Measurements from ENCODE around the gene CCDC93.
"Not testable (repeated sequence)": the region's sequence is repeated elsewhere in the genome, so short reads cannot be mapped to it uniquely, and the experiment has no call there.

CCDC93 gene

DNA sequence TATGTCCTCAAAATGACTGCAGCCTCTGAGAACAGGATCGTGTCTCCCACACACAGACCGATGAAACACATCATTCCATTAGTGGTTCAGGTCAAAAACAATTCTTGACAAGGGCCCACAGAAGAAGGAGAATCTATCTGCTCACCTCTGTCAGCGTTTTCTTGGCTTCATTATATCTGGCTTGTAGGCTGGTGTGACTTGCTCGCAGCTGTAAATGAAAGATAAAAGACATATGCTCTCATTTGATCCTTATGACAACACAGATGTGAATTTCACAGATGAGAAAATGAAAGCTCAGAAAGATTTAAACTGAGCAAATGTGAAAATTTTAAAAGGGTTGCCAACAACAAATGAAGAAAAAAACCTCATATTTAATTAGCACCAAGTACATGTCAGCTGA lies 61.6 kb downstream of the CCDC93 start:
- no peak for DNase-seq

DNA sequence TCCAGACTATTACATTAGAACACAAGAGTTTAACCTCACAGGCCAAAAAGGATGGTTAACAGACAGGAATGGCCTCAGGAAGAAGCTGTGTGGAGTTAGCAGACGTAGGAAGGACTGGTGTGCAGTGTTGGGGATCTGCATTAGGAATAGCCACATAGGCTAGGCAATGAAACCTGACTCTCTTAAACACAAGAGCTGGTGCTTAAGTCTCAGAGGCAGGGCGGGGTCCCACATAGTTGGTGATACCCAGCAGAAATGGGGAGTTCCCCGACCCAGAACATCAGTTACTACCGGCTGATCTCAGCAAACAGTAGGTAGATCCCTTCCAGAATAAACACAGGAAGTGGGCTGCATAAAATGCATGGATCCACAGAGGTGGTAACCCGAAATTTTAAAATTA lies 64.1 kb downstream of the CCDC93 start:
- DNase-seq: no peak

DNA sequence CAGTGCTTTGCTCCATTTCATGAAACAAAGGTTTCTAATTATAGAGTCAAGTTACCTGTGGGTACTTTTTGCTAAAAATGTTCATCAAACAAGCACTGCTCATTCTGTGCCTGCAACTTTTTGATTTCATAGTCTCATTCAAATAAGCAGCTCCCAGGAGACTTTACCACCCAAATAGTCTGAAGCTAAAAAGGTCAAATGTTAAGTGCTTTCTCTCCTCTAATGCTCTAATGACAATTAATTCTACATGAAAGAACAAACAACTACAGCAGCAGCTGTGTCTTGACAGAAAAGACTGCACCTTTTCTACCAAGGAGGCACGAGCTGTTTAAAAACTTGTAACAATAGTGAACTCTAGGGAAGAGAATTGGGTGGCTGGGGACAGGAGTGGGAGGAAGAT lies 65.3 kb downstream of the CCDC93 start:
- no peak for DNase-seq

DNA sequence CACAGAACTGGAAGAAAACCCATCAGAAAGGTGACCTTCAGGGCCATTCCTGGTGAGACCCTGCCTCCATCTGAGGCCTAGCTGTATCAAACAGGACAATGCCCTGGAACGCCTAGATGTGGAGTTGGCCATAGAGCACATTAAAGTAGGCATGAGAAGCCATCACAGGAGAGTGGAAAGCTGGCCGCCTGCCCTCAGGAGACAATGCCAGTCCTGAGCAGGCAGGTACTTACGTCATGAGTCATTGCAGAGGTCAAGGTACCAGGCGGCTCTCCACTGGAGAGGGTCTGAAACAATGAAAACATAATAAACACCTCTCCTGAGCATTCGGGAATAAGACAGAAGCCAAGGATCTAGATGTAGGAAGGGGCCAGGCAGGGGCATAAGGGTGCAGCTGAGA lies 68.6 kb downstream of the CCDC93 start:
- no peak for DNase-seq

DNA sequence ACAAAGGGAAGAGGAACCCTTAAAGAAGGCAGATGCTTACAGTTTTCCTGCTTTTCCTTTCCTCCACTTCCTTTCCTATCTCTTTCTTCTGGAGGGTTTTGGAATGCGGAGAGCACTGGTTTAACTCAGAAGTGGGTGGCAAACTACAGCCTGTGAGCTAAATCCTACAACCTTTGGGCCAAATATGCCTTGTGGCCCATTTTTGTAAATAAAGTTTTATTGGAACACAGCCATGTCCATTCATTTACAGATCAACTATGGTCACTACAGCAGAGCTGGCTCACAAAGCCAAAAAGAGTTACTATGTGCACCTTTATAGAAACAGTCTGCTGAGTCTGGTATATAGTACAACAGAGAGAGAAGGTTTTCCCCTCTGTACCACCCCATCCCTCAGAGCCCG lies 69.1 kb downstream of the CCDC93 start:
- DNase-seq: no peak

DNA sequence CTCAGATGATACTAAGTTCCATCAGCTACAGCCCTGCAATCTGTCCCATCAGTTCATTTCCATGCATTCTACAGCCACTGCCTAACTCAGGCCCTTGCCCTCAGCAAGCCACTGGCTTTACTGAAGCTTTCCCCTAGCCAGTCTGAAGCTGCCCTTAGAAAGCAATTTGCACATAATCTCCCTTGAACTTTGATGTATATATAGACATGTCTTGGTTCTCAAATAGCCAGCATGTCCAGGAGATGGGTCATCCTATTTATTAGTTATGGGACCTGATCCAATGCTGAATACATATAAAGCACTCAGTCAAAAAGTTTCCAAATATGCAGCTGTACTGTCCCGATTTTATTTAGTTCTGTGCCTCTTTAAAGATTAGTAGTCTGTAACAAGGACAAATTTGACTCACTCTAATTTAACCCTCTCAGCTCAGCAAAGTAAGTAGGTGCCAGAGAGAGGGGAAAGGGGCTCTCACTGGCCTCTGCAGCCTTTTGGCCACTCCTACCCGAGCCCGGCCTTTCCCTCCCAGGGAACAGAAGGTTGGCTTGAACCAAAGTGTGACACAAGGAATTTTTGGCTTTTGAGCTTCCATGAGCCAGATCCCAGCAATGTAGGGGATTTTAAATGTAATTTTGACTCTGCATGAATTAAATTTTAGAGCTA lies 70.7 kb downstream of the CCDC93 start:
- DNase-seq: no peak

DNA sequence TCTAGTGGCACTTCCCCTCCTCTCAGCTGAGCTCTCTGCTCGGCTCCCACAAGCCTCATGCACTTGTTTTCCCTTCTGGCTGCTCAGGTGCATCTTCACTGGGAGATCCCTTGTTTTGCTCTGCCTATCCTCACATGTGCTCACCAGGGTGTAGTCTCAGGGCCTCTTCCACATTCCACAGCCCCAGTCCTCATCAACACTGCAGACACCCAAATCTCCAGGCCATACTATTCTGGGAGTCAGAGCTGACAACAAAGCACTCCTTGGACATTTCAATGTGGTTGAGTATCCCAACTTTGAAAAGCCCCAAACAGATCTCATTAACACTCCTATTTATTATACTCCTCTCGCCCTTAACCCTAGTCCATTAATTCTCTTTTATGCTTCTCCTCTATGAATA lies 71.3 kb downstream of the CCDC93 start:
- no peak for DNase-seq

DNA sequence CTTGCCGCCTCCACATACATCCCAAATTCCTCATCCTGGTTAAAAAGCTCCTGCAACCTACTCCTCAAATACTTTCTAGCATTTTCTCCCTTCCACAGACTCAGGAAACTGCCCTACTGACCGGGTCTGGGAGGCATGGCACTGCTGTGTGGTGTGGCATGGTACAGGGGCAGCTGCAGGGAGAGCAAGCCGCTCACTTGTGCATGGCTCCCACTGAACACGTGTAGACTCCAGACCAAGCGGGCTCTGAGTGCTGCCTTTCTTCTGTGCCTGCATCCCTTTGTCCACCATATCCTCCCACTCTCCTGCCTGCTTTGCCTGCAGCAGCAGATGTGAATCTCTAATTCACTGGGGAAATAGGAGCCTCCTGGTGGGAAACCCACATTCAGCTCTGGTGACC lies 72.2 kb downstream of the CCDC93 start:
- DNase-seq: no peak

DNA sequence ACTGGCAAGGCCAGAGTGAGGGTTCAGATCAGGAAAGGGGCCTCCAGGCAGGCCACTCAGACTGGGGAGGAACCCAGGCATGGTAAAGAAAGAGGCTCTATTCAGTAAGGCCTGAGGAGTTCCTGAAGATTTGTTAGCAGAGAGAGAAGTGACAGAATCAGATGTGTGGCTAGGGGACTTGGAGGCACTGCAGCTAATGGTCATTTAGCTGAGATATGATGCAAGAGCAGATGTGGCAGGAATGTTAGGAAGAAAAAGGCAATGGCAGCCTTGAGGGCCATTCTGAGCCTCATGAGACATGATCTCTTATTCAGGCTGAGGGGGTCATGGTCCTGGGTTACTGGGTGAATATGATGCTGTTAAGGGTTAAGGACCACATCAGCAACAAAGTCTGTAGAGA lies 73.4 kb downstream of the CCDC93 start:
- DNase-seq: no peak

DNA sequence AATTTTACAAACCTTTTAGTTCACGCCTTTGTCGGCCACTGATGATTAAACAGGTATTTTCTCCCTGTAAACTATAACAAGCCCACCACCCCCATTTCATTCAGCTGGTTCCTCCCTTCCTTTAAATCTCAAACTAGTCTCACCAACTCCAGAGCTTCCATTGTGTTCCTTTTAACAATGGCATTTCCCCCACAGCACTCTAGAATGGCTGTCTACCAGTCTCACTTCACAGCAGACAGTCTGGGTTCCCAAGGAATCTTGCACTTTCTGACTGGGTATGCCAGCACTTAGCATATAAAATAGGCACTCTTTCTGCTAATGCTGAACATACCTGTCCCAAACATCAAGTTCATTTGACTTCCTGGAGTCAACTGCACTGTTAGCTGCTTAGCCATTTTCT lies 75.3 kb downstream of the CCDC93 start:
- DNase-seq: no peak

DNA sequence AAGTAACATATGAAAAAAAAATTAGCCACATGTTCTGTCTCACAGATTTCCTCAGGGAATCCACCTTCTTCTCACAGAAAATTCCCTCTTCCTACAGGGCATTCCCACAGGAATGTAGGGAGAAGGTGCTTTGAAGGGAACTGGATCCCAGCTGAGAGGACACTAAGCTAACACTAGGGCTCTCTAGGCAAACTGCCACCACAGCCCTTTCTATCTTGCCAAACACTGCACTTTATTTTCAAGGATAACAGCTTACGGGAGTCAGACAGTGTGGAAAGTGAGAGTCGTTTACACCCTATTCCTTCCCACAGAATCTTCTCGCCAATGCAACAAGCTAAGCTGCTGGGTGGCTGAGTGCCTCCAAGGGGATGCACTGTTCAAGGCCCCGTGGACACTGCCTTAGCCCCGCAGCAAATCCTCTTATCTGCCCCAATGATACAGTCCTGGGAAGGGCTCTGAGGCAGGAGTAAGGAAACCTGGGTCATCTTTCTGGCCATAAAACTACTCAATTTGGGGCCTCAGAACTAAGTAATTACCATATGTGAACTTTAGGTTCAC lies 76.9 kb downstream of the CCDC93 start:
- no peak for DNase-seq

DNA sequence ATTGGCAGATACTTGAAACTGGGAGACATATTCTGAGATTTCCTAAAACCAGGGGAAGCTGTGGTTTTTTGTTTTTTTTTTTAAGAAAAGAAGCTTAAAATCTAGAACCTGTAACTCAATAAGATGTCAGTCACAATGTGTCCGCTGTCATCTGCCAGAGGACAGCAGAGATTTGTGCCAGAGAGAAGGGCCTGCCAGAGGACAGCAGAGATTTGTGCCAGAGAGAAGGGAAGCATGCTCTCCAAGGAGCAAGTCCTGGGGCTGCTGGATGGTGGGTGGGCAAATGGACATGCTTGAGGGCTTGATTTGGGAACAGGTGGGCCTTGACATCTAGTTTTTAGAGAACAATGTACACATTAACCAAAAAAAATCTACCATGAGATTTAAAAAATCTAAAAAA lies 77.9 kb downstream of the CCDC93 start:
- DNase-seq: no peak

DNA sequence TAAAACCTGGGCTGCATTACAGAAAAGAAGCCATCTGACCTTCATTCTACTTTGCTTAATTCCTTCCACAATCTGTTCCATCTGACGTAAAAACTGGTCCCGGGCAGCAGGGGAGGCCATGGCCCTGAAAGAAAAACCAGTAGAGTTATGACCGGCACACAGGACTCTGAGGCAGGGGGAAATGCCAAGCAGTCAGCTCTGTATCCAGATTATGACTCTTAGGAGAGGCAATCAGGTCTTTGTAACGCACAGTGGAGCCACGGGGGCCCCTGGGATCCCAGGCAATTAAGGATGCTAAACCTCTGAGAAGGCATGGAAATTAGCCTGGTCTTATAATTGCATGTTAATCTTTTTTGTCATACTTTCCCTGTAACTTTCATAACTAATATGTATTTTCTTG lies 78.4 kb downstream of the CCDC93 start:
- DNase-seq: no peak

DNA sequence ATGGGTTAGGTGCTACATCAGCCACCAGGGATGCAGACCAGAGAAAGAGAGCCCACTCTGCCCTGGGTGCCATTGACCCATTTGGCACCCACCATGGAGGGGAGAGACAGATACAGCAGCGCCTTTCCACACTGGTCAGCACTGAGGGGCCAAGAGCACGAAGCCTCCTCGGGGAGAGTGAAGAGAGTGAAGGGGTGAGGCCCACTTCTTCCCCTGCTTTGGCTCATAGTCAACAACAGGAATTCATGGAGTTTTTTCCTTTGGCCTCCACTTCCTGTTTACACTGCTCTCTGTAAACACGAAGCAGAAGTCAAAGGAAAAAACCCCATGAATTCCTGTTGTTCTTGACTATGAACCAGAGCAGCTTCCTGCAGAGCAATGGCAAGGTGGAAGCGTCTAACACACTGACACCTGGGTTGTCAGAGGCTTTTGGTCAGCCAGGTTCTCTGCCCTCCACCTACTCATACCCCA lies 80.0 kb downstream of the CCDC93 start:
- no peak for DNase-seq

DNA sequence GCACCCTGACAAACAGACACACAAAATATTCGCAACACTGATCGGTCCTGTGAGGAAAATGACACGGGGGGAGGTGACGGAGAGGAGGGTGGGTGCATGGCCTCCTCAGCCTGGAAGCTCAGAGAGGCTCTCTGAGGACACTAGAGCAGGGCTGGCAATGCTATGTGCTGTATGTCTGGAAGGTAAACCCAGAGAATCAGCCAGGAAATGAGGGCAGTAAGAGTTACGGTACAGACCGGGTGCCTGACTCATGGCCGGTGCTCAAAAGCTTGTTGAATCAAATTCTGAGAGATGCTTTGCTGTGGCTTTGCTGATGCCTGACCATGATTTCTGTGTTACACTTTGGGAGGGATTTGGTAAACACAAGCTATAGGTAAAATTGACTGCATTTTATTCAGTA lies 81.9 kb downstream of the CCDC93 start:
- DNase-seq: no peak

DNA sequence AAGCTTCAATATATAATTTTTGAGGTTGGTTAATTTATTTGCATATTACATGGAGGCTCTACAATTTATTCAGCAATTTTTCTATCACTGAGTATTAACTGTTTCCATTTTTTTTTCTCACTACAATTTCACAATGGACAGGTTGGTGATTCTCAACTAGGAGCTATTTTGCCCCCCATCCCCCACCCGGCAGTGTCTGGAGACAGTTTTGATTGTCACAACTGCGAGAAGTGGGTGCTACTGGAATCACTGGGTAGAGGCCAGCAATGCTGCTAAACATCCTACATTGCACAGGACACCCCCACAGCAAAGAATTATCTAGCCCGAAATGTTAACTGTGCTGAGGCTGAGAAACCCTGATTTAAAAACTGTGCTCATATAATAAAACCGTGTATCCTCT lies 82.6 kb downstream of the CCDC93 start:
- DNase-seq: no peak

DNA sequence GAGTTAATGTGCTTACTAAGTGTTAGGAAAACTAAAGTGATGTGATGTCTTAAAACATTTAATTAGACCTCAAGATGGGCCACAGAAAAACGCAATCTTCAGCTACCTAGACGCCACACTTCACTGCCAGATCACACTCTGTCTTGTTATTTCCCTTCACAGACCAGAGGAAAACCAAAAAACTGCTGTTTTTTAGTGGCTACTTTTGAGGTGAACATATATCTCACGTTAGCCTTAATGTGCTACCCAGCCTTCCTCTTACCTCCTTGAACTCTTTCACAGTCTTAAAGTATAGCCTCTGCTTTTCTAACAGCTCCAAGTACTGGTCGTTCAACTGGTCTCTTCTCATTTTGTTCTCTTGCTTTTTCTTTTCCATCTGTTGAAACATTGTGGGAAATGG lies 83.1 kb downstream of the CCDC93 start:
- DNase-seq: no peak

DNA sequence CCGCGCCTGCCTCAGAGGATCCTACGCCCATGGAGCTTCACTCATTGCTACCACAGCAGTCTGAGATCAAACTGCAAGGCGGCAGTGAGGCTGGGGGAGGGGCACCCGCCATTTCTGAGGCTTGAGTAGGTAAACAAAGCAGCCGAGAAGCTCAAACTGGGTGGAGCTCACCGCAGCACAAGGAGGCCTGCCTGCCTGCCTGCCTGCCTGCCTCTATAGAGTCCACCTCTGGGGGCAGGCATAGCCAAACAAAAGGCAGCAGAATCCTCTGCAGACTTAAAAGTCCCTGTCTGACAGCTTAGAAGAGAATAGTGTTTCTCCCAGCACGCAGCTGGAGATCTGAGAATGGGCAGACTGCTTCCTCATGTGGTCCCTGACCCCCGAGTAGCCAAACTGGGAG lies 90.4 kb downstream of the CCDC93 start:
- DNase-seq: not testable (repeated sequence)

DNA sequence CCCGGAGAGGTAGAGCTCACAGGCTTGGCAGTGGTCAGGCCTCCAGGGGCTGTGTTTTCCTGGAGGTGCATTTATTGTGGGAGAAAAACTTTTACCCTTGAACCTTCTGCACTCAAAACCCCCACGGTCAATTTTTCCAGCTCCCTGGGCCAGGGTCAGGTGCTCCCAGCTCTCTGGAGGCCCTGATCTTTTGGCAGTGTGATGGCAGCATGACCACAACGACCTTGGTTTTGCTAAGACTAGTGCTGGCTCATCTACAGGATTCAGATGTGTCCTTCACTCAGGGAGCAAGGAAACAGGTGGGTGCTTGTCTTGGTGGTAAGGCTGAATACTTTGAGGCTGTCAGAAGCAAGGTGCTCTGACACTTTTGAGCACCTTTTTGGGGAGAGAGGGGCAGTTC lies 92.3 kb downstream of the CCDC93 start:
- DNase-seq: no peak

DNA sequence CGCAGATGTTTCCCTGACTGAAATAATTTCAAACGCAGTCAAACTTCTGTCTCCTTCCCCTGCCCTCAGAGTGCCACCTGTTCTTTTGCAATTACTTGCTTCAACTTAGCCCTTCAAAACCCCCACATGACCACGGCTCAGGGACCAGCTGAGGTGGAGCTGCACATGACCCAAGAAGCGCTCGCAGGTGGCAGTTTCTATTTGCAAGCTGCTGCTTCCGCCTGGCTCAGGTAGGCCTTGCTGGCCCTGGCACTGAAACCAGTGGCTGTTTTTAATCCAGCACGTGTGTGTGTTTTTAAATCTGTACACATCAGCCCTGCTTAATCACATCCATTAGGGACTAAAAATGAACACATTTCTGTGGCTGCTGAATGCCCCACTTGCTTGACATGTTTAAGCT lies 95.3 kb downstream of the CCDC93 start:
- DNase-seq: no peak

DNA sequence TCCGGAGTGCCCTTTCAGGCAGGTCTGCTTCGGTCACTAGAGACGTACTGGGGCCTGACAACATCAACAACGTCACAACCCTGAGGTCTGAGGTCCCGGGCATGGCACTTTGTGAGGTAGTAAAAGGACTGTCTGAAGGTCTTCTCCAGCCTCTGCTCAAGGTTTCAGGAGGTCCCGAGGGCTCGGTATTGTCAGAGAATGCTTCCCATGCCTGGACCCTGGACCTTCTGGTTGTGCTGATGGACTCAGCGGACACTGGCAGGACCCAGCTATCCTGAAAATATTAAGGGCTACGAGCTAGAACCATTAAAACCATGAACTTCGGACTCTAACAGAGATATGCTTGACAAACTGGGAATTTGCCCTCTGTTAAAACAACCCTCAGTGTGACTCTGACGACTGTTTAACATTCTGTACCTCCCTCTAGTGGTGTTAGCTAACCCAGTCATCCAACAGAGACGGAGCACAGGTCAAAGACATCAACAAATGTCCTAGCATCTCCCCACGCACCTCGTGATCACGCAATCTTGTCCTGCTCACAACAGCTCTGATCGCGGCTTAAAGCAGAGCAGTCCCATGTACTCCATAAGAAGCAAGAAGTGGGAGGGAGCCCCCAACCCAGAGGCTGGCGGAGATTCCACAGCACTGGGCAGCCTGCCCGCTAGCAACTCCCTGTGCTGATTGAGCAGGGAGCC lies 96.5 kb downstream of the CCDC93 start:
- no peak for DNase-seq

DNA sequence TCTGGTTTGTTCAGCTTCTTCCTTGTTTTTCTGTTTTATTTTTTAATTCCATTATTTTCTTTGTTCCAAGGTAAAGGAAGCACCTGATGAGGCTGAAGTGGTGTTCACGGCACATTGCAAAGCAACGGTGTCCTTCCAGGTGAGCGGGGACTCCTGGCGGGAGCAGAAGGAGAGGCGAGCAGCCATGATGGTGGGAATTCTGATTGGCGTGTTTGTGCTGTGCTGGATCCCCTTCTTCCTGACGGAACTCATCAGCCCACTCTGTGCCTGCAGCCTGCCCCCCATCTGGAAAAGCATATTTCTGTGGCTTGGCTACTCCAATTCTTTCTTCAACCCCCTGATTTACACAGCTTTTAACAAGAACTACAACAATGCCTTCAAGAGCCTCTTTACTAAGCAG lies 110.9 kb downstream of the CCDC93 start:
- DNase-seq: no peak

DNA sequence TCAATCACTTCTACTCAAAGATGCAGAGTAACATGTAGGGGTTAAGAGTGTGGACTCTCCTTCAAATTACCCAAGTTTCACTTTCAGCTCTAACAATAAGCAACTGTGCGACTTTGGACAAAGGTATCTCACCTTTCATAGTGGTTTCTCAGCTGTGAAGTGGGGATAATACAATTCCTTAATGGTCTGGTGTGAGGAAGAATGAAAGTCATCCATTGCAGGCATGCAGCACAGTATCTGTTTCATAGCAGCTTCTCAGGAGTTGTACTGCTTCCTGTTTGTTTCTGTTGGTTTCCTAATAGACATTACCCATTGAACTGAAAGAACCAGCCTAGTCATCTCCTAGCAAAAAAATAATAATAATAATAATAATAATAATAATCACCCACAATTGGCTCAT lies 125.0 kb downstream of the CCDC93 start:
- DNase-seq: no peak

DNA sequence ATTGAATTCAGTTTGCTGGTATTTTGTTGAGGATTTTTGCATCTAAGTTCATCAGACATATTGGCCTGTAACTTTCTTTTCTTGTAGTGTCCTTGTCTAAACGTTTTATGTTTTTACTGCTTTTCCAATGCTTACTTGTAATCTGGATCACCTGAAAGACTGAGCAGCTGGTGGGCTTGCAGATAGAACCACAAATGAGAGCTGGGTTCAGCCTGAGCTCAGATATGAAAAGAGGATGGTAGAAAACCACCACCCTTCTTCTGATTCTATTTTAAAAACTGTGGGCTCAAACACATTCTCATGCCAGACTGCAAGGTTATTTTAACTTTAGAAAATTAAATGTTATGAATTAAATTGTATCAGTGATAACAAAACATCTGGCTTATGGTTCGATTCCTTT lies 128.6 kb downstream of the CCDC93 start:
- DNase-seq: no peak

DNA sequence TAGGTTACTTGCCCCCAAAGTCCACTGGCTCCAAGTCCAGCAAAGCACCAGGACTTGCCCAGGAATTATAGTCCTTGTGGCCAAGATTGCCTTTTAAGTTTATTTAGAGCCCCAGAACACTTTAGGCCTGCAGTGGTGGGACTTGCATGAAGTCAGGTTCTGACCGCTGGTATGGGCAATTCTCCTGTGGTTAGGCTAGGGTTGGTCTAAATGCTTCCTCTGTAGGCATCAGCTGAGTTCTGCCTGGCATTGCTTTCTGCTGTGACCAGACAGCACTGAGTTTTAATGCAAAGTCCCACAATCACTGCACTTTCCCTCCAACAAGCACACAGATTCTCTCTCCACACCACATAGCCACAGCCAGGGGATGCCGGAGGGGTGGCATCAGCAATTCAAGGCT lies 134.9 kb downstream of the CCDC93 start:
- DNase-seq: no peak

All from activated CD8-positive, alpha-beta memory T cell treated with anti-CD3 and anti-CD28 coated beads, Interleukin-2, amount 50 U/mL, for 4 hours (primary cell).